Measurements from ENCODE around the gene PRELP.
A peak's percentile ranks its signal among the peaks of the same experiment; 100 is the strongest.

Gene PRELP

GRCh38 chr1:203478986-203479385 lies 3.4 kb downstream of the PRELP start:
- DNase-seq (ENCODE audit: low spot score): no peak

- no peak for DNase-seq (ENCODE audit: low spot score)
Measured at GRCh38 chr1:203479646-203480045, 4.0 kb downstream of the PRELP start.

- DNase-seq (ENCODE audit: low spot score): no peak
Measured at GRCh38 chr1:203480084-203480483, 4.5 kb downstream of the PRELP start.

- peak; percentile 14 for DNase-seq (ENCODE audit: low spot score)
Measured at GRCh38 chr1:203480525-203481084, 5.0 kb downstream of the PRELP start.

GRCh38 chr1:203481196-203481595 lies 5.6 kb downstream of the PRELP start:
- no peak for DNase-seq (ENCODE audit: low spot score)

- DNase-seq (ENCODE audit: low spot score): no peak
Measured at GRCh38 chr1:203486618-203487370, 11.2 kb downstream of the PRELP start.

- no peak for DNase-seq (ENCODE audit: low spot score)
Measured at GRCh38 chr1:203488539-203488938, 12.9 kb downstream of the PRELP start.

GRCh38 chr1:203490607-203491006 lies 15.0 kb downstream of the PRELP start:
- DNase-seq (ENCODE audit: low spot score): no peak

GRCh38 chr1:203491664-203492063 lies 16.1 kb downstream of the PRELP start:
- DNase-seq (ENCODE audit: low spot score): no peak

- DNase-seq (ENCODE audit: low spot score): no peak
Measured at GRCh38 chr1:203492082-203492747, 16.6 kb downstream of the PRELP start.

- no peak for DNase-seq (ENCODE audit: low spot score)
Measured at GRCh38 chr1:203492748-203493130, 17.1 kb downstream of the PRELP start.

- no peak for DNase-seq (ENCODE audit: low spot score)
Measured at GRCh38 chr1:203493901-203494300, 18.3 kb downstream of the PRELP start, which contains the start of gene OPTC. Gene OPTC, plus strand, starts transcription at chr1:203494153. Its CDS starts 1,853 bp downstream, at chr1:203496006.

GRCh38 chr1:203495845-203496244 lies 20.2 kb downstream of the PRELP start:
- no peak for DNase-seq (ENCODE audit: low spot score)

GRCh38 chr1:203497269-203497777 lies 21.7 kb downstream of the PRELP start:
- no peak for DNase-seq (ENCODE audit: low spot score)

- DNase-seq (ENCODE audit: low spot score): no peak
Measured at GRCh38 chr1:203499643-203500278, 24.2 kb downstream of the PRELP start.

GRCh38 chr1:203500279-203500678 lies 24.7 kb downstream of the PRELP start:
- no peak for DNase-seq (ENCODE audit: low spot score)

- DNase-seq (ENCODE audit: low spot score): no peak
Measured at GRCh38 chr1:203503836-203504235, 28.2 kb downstream of the PRELP start.

- peak; percentile 78 for DNase-seq (ENCODE audit: low spot score)
Measured at GRCh38 chr1:203504400-203505250, 29.0 kb downstream of the PRELP start.

- no peak for DNase-seq (ENCODE audit: low spot score)
Measured at GRCh38 chr1:203505526-203506204, 30.1 kb downstream of the PRELP start.

GRCh38 chr1:203506858-203507626 lies 31.4 kb downstream of the PRELP start:
- DNase-seq (ENCODE audit: low spot score): no peak

All from hematopoietic multipotent progenitor cell treated with erythropoietin and hydrocortisone succinate and interleukin-3 and kit ligand, for 17 days (in vitro differentiated cells).